Measurements from ENCODE around the gene USP35. TPM values are rescaled to one million over a fixed set of nuclear protein-coding genes. Genes with fewer than 3 reads are reported as not detected.

USP35 gene
- polyA plus RNA-seq, 1 of the 3 experiments (the other 2 are of a cell fraction) = 8.4 TPM

- no peak overlapping the region for H2AFZ ChIP-seq (ENCODE audit: low read depth)
- CTCF ChIA-PET = interaction anchor here (0.6 to 2.5 kb wide), 3 partner anchors 185 to 334 kb away, joined by 3 to 19 read pairs (median 5); no protein-coding TSS in a partner anchor
- H3F3A ChIP-seq (replicated peaks; ENCODE audit: insufficient read depth) = peaks cover 10% of the 10 kb centered on the region
- H3K9ac ChIP-seq = no peak overlapping the region
- POLR2A ChIA-PET = no interaction called here
- TF ChIP-seq SIN3A (IDR thresholded peaks at IDR 0.05; ENCODE audit: borderline replicate concordance, low read depth, low read length) (no peak), IRF3 (IDR thresholded peaks at IDR 0.05; ENCODE audit: low read depth, low read length) (no peak), FOXM1 (IDR thresholded peaks at IDR 0.05; ENCODE audit: low read depth) (no peak), NFIC (IDR thresholded peaks at IDR 0.05; ENCODE audit: borderline replicate concordance) (peak; percentile 25; the same call in 1 of the 2 replicates), GATA2 (CRISPR knock-in tag; IDR thresholded peaks at IDR 0.05) (peak; percentile 49; the same call in 1 of the 2 replicates), CHD2 (IDR thresholded peaks at IDR 0.05; ENCODE audit: low read length, partially characterized antibody) (no peak), MXI1 (IDR thresholded peaks at IDR 0.05; ENCODE audit: low read depth, low read length) (peak; percentile 66; the same call in 1 of the 2 replicates), TEAD4 (IDR thresholded peaks at IDR 0.05; ENCODE audit: borderline replicate concordance, insufficient read depth) (no peak), MAX (IDR thresholded peaks at IDR 0.05; ENCODE audit: low read depth) (no peak)
- TF ChIP-seq, protein P1, sequence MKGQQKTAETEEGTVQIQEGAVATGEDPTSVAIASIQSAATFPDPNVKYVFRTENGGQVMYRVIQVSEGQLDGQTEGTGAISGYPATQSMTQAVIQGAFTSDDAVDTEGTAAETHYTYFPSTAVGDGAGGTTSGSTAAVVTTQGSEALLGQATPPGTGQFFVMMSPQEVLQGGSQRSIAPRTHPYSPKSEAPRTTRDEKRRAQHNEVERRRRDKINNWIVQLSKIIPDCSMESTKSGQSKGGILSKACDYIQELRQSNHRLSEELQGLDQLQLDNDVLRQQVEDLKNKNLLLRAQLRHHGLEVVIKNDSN (IDR thresholded peaks at IDR 0.05; ENCODE audit: borderline replicate concordance, low read depth) = no peak
- no peaks in the 10 kb centered on the region for H4K20me1 ChIP-seq (ENCODE audit: insufficient read depth)
- H3K4me3 ChIP-seq (ENCODE audit: low read depth in 2 of 2, low read length in 1 of 2) = no peak overlapping the region
- peaks cover 0 to 17% of the 10 kb centered on the region in 2 experiments for H3K36me3 ChIP-seq (replicated peaks in 1 of 2; ENCODE audit: control insufficient read depth in 1 of 2, insufficient read depth in 2 of 2, low read length in 1 of 2)
- H3K4me1 ChIP-seq (ENCODE audit: control insufficient read depth in 1 of 2, insufficient read depth in 2 of 2, low read depth in 1 of 2, low read length in 1 of 2) = peaks cover 0 to 21% of the 10 kb centered on the region in 2 experiments; a peak in 2 of 4 replicates
- H3K79me2 ChIP-seq (ENCODE audit: insufficient read depth) = no peaks in the 10 kb centered on the region
- peak overlapping the region in 1 of 2 experiments; percentile 53; a peak in 2 of 4 replicates for H3K27ac ChIP-seq (ENCODE audit: low read depth in 2 of 2, low read length in 1 of 2)
- DNase-seq = peak; percentile 54
- no peak overlapping the region for H3K4me2 ChIP-seq
- H3K9me3 ChIP-seq = no peaks in the 10 kb centered on the region
- no peaks in the 10 kb centered on the region for H3K27me3 ChIP-seq (ENCODE audit: insufficient read depth)
- 94% methylated on average over 7 of the region's 7 CpGs for WGBS (ENCODE audit: low lambda C conversion rate)
- H3K9me2 ChIP-seq = no peaks in the 10 kb centered on the region
Measured at GRCh38 chr11:78230161-78230877, 41.6 kb downstream of the USP35 start.

- ChIA-PET POLR2A (no interaction called here), CTCF (interaction anchor here (1.1 to 1.7 kb wide), 3 partner anchors 9 to 184 kb away, joined by 3 to 5 read pairs (median 3); no protein-coding TSS in a partner anchor)
- peak overlapping the region; percentile 41 to 45 for H3K27ac ChIP-seq (ENCODE audit: low read depth in 2 of 2, low read length in 1 of 2)
- H3K4me3 ChIP-seq (ENCODE audit: low read depth in 2 of 2, low read length in 1 of 2) = no peak overlapping the region
- no peaks in the 10 kb centered on the region for H3K27me3 ChIP-seq (ENCODE audit: insufficient read depth)
- H3K9ac ChIP-seq = no peak overlapping the region
- no peaks in the 10 kb centered on the region for H4K20me1 ChIP-seq (ENCODE audit: insufficient read depth)
- H3K9me2 ChIP-seq = no peaks in the 10 kb centered on the region
- H3K4me2 ChIP-seq = no peak overlapping the region
- peaks cover 0 to 21% of the 10 kb centered on the region in 2 experiments; a peak in 2 of 4 replicates for H3K4me1 ChIP-seq (ENCODE audit: control insufficient read depth in 1 of 2, insufficient read depth in 2 of 2, low read depth in 1 of 2, low read length in 1 of 2)
- H3F3A ChIP-seq (replicated peaks; ENCODE audit: insufficient read depth) = peaks cover 10% of the 10 kb centered on the region
- no peak overlapping the region for H2AFZ ChIP-seq (ENCODE audit: low read depth)
- H3K79me2 ChIP-seq (ENCODE audit: insufficient read depth) = no peaks in the 10 kb centered on the region
- DNase-seq = no peak
- H3K9me3 ChIP-seq = no peaks in the 10 kb centered on the region
- H3K36me3 ChIP-seq (replicated peaks in 1 of 2; ENCODE audit: control insufficient read depth in 1 of 2, insufficient read depth in 2 of 2, low read length in 1 of 2) = peaks cover 0 to 1% of the 10 kb centered on the region in 2 experiments
- TF ChIP-seq, protein P1 (IDR thresholded peaks at IDR 0.05; ENCODE audit: borderline replicate concordance, low read depth) = peak; percentile 50; the same call in 1 of the 2 replicates
- peak; percentile 34; the same call in 1 of the 2 replicates for TF ChIP-seq MAX (IDR thresholded peaks at IDR 0.05; ENCODE audit: low read depth)
- no peak for TF ChIP-seq SMC3 (IDR thresholded peaks at IDR 0.05; ENCODE audit: low read depth, low read length)
- no peak for TF ChIP-seq IRF3 (IDR thresholded peaks at IDR 0.05; ENCODE audit: low read depth, low read length)
- TF ChIP-seq MEF2A (IDR thresholded peaks at IDR 0.05; ENCODE audit: borderline replicate concordance, low read depth) = peak; percentile 63
- 0 out of 2 replicates have a peak, but pooled peaks have one; percentile 28 for TF ChIP-seq RXRA (IDR thresholded peaks at IDR 0.05; ENCODE audit: borderline replicate concordance, low read depth)
- TF ChIP-seq RAD21 (IDR thresholded peaks at IDR 0.05; ENCODE audit: low read length) = no peak
- TF ChIP-seq NFIC (IDR thresholded peaks at IDR 0.05; ENCODE audit: borderline replicate concordance) = peak; percentile 34; the same call in 1 of the 2 replicates
- TF ChIP-seq CHD2 (IDR thresholded peaks at IDR 0.05; ENCODE audit: low read length, partially characterized antibody) = no peak
- TF ChIP-seq POLR2AphosphoS5 (IDR thresholded peaks at IDR 0.05; ENCODE audit: low read depth, low read length) = 0 out of 2 replicates have a peak, but pooled peaks have one; percentile 26
- TF ChIP-seq GABPA (IDR thresholded peaks at IDR 0.05; ENCODE audit: low read depth) = no peak
- TF ChIP-seq, protein P2, sequence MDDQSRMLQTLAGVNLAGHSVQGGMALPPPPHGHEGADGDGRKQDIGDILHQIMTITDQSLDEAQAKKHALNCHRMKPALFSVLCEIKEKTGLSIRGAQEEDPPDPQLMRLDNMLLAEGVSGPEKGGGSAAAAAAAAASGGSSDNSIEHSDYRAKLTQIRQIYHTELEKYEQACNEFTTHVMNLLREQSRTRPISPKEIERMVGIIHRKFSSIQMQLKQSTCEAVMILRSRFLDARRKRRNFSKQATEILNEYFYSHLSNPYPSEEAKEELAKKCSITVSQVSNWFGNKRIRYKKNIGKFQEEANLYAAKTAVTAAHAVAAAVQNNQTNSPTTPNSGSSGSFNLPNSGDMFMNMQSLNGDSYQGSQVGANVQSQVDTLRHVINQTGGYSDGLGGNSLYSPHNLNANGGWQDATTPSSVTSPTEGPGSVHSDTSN (IDR thresholded peaks at IDR 0.05) = peak; percentile 87
- no peak for TF ChIP-seq ELF1 (IDR thresholded peaks at IDR 0.05)
- TF ChIP-seq TAF1 (IDR thresholded peaks at IDR 0.05; ENCODE audit: borderline replicate concordance, low read depth, low read length) = no peak
Measured at GRCh38 chr11:78231962-78232501, 43.3 kb downstream of the USP35 start.

Measured in SK-N-SH (cell line).